IgD-negative memory B cell (primary cell): Measurements from ENCODE around the gene PRKAG2. TPM values are rescaled to one million over a fixed set of nuclear protein-coding genes. Genes with fewer than 3 reads are reported as not detected.

ENCODE experiments used
- H3K27ac Mint-ChIP-seq, 3 donors: one replicate each; pipeline ENCODE4 v1.8.0; 2020 to 2022; ENCODE audit warnings: mild to moderate bottlenecking in 3 of 3, mixed read lengths in 3 of 3, moderate library complexity in 1 of 3
- H3K27me3 Mint-ChIP-seq: one replicate; pipeline ENCODE4 v1.8.0; 2021; ENCODE audit warnings: mixed read lengths
- H3K36me3 Mint-ChIP-seq: one replicate; pipeline ENCODE4 v1.8.0; 2020; ENCODE audit warnings: mild to moderate bottlenecking, mixed read lengths
- H3K4me1 Mint-ChIP-seq, 3 donors: one replicate each; pipeline ENCODE4 v1.8.0; 2020 to 2022; ENCODE audit warnings: mixed read lengths in 3 of 3, mild to moderate bottlenecking in 1 of 3
- H3K4me3 Mint-ChIP-seq, 4 donors: one replicate each; pipeline ENCODE4 v1.8.0; 2020 to 2022; ENCODE audit warnings: mild to moderate bottlenecking in 4 of 4, mixed read lengths in 4 of 4, moderate library complexity in 3 of 4
- H3K9me3 Mint-ChIP-seq, 3 donors: one replicate each; pipeline ENCODE4 v1.8.0; 2020 to 2021; ENCODE audit warnings: mixed read lengths in 3 of 3, mild to moderate bottlenecking in 1 of 3
- polyA plus RNA-seq: library from polyadenylated mRNA; unstranded; fragments of 300-500 nt; fragmentation: Illumina TruSeq; gene quantifications from one replicate; pipeline ENCODE4 v1.2.3, GENCODE V29; 2021

The PRKAG2 gene
- polyA plus RNA-seq, 1 donor from 2014 or later, result 21.3 TPM

- Mint-ChIP-seq H3K4me1 (peaks cover 17 to 58% (median 46%) of the 10 kb centered on the region in 3 donors), H3K36me3 (peaks cover 3% of the 10 kb centered on the region), H3K9me3 (no peaks in the 10 kb centered on the region), H3K27me3 (no peaks in the 10 kb centered on the region), H3K27ac (no peak overlapping the region), H3K4me3 (no peak overlapping the region)
Measured at GRCh38 chr7:151508991-151509390, 367.9 kb downstream of the PRKAG2 start.

DNA sequence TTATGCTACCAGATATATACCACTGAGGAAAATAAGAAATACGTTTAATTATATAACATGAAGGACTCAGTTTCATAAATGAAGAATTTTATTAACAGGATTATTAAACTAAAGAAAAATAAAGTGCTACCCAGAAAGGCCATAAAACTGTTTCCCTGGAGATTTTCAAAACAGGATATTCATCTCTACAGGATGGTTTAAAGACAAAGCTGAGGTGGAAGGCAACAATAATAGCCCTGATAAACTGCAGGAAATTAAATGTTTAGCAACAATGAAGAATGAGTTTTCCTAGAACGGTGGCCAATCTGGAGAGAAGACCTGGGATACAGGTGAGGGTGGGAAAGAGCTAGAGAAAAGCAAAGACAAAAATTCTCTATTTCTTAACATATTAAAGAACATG is 369.1 kb downstream of the PRKAG2 start:
- Mint-ChIP-seq H3K36me3 (peaks cover 3% of the 10 kb centered on the region), H3K9me3 (no peaks in the 10 kb centered on the region), H3K27me3 (no peaks in the 10 kb centered on the region), H3K4me3 (no peak overlapping the region), H3K27ac (no peak overlapping the region), H3K4me1 (peaks cover 17 to 55% (median 43%) of the 10 kb centered on the region in 3 donors)

- H3K27me3 Mint-ChIP-seq, result no peaks in the 10 kb centered on the region
- H3K4me1 Mint-ChIP-seq, result peaks cover 12 to 49% (median 36%) of the 10 kb centered on the region in 3 donors
- no peak overlapping the region for H3K27ac Mint-ChIP-seq
- H3K4me3 Mint-ChIP-seq, result no peak overlapping the region
- no peaks in the 10 kb centered on the region for H3K9me3 Mint-ChIP-seq
- H3K36me3 Mint-ChIP-seq, result peaks cover 3% of the 10 kb centered on the region
Measured at GRCh38 chr7:151506901-151507382, 370.0 kb downstream of the PRKAG2 start.

Other genes starting within 250 kb of the PRKAG2 start
- not detected for gene GALNTL5, start 79.3 kb upstream of the PRKAG2 start, polyA plus RNA-seq
- gene GALNT11, start 148.6 kb upstream of the PRKAG2 start, polyA plus RNA-seq, result 24.2 TPM